Measurements from ENCODE around the gene MYOCOS.
A peak's percentile ranks its signal among the peaks of the same experiment; 100 is the strongest.

The MYOCOS gene

GRCh38 chr1:171663036-171663853, 41.2 kb downstream of the MYOCOS start:
- no peak for DNase-seq

- peak; percentile 20 for DNase-seq
These were observed 42.0 kb downstream of the MYOCOS start for GRCh38 chr1:171663854-171664575.

GRCh38 chr1:171664976-171665375, 42.9 kb downstream of the MYOCOS start:
- DNase-seq = no peak

- DNase-seq = no peak
These were observed 44.2 kb downstream of the MYOCOS start for GRCh38 chr1:171666114-171666769.

GRCh38 chr1:171668372-171668771, 46.3 kb downstream of the MYOCOS start:
- no peak for DNase-seq

- no peak for DNase-seq
These were observed 48.7 kb downstream of the MYOCOS start for GRCh38 chr1:171670739-171671138.

- no peak for DNase-seq
These were observed 52.7 kb downstream of the MYOCOS start for GRCh38 chr1:171674431-171675405.
